Panc1 (cell line): ENCODE measurements around the gene MYRF.

Experiments used
- POLR2AphosphoS5 ChIP-seq: IDR thresholded peaks from 2 replicates; pipeline ENCODE4 v1.6.1; 2012; ENCODE audit warnings: mild to moderate bottlenecking, low read depth, low read length, moderate library complexity
- SIN3A ChIP-seq: IDR thresholded peaks from 2 replicates; pipeline ENCODE4 v1.6.1; 2012; ENCODE audit warnings: low read depth, mild to moderate bottlenecking, low read length, moderate library complexity, borderline replicate concordance; ENCODE audit not compliant: insufficient read depth
- TF ChIP-seq, protein P1 (sequence below), 2 experiments: IDR thresholded peaks; 2 replicates each; pipeline ENCODE4 v1.6.1; 2011 to 2012; ENCODE audit warnings: low read depth in 2 of 2, control low read depth in 1 of 2, low read length in 1 of 2, mild to moderate bottlenecking in 1 of 2, moderate library complexity in 1 of 2; ENCODE audit not compliant: insufficient read depth in 1 of 2
- TF ChIP-seq, protein P2 (sequence below): fragments of 450-650 bp; IDR thresholded peaks from 2 replicates; pipeline ENCODE4 v1.5.1; 2017; ENCODE audit warnings: mild to moderate bottlenecking

DNA sequence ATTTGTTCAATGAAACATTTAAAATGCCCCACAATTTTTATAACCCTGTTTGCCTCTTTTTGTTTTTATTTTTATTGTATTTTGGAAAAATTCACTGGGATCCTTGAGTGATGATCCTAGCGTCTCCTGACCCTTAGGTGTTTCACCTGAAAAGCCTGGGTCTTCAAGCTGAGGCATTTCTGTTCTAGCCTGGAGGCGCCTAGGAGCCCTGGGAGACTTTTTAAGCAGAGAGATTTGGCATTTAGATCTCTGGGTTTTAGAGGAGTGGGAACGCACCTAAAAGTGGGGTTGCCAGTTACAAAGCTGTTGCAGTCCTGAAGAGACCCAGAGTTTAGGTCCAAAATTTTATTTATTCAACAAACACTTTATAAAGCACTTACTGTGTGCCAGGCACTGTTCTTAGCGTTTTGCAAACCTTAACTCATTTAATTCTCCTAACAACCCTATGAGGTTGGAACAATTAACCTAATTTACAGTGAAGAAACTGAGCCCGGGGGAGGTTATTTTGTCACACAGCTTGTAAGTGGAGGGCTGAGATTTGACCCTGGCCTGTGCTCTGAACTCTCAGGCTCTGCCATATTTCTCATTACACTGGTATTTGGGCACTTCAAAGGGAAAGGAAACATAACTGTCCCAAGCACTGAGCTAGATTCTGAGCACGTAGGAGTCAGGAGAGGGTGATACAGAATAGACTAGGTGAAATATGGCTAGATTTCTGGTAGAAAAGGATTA is 65.2 kb downstream of the MYRF start:
- TF ChIP-seq, protein P1, sequence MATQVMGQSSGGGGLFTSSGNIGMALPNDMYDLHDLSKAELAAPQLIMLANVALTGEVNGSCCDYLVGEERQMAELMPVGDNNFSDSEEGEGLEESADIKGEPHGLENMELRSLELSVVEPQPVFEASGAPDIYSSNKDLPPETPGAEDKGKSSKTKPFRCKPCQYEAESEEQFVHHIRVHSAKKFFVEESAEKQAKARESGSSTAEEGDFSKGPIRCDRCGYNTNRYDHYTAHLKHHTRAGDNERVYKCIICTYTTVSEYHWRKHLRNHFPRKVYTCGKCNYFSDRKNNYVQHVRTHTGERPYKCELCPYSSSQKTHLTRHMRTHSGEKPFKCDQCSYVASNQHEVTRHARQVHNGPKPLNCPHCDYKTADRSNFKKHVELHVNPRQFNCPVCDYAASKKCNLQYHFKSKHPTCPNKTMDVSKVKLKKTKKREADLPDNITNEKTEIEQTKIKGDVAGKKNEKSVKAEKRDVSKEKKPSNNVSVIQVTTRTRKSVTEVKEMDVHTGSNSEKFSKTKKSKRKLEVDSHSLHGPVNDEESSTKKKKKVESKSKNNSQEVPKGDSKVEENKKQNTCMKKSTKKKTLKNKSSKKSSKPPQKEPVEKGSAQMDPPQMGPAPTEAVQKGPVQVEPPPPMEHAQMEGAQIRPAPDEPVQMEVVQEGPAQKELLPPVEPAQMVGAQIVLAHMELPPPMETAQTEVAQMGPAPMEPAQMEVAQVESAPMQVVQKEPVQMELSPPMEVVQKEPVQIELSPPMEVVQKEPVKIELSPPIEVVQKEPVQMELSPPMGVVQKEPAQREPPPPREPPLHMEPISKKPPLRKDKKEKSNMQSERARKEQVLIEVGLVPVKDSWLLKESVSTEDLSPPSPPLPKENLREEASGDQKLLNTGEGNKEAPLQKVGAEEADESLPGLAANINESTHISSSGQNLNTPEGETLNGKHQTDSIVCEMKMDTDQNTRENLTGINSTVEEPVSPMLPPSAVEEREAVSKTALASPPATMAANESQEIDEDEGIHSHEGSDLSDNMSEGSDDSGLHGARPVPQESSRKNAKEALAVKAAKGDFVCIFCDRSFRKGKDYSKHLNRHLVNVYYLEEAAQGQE (IDR thresholded peaks at IDR 0.05; ENCODE audit: insufficient read depth in 1 of 2, low read depth in 2 of 2, low read length in 1 of 2): no peak
- TF ChIP-seq, protein P2, sequence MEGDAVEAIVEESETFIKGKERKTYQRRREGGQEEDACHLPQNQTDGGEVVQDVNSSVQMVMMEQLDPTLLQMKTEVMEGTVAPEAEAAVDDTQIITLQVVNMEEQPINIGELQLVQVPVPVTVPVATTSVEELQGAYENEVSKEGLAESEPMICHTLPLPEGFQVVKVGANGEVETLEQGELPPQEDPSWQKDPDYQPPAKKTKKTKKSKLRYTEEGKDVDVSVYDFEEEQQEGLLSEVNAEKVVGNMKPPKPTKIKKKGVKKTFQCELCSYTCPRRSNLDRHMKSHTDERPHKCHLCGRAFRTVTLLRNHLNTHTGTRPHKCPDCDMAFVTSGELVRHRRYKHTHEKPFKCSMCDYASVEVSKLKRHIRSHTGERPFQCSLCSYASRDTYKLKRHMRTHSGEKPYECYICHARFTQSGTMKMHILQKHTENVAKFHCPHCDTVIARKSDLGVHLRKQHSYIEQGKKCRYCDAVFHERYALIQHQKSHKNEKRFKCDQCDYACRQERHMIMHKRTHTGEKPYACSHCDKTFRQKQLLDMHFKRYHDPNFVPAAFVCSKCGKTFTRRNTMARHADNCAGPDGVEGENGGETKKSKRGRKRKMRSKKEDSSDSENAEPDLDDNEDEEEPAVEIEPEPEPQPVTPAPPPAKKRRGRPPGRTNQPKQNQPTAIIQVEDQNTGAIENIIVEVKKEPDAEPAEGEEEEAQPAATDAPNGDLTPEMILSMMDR: no peak
- TF ChIP-seq SIN3A (no peak), POLR2AphosphoS5 (no peak)
